HepG2 (cell line): ENCODE measurements around the gene GATAD2B. TPM values are rescaled to one million over a fixed set of nuclear protein-coding genes. Genes with fewer than 3 reads are reported as not detected.
A peak's percentile ranks its signal among the peaks of the same experiment; 100 is the strongest.

Experiments used
- CAMTA2 ChIP-seq: sonication (generic); formaldehyde crosslinking; IDR thresholded peaks from 2 replicates; pipeline ENCODE4 v1.4.0; 2020; ENCODE audit warnings: mild to moderate bottlenecking, missing genetic modification reagents, borderline replicate concordance
- IKZF4 ChIP-seq: sonication (generic); formaldehyde crosslinking; IDR thresholded peaks from 2 replicates; pipeline ENCODE4 v1.5.1; 2020; ENCODE audit warnings: borderline replicate concordance, mild to moderate bottlenecking, low read depth, missing genetic modification reagents; ENCODE audit errors: not compliant biosample characterization
- KDM5B ChIP-seq: sonication (generic); formaldehyde crosslinking; IDR thresholded peaks from 2 replicates; pipeline ENCODE4 v1.4.0; 2020; ENCODE audit warnings: missing genetic modification reagents, mild to moderate bottlenecking, borderline replicate concordance
- MAFK ChIP-seq, 2 experiments: IDR thresholded peaks in 1 of 2; conservative IDR thresholded peaks in 1 of 2; 2 replicates each; pipeline ENCODE4 v1.6.1; 2011; ENCODE audit warnings: improper control_type of control experiment in 2 of 2, low read length in 2 of 2
- NBN ChIP-seq: fragments of 450-650 bp; conservative IDR thresholded peaks from 2 replicates; pipeline ENCODE4 v1.6.1; 2017
- NR2F1 ChIP-seq, 2 experiments: fragments of 450-650 bp in 1 of 2; formaldehyde crosslinking in 1 of 2; IDR thresholded peaks; 2 replicates each; pipeline versions ENCODE4 v1.5.0 to v1.6.1; 2016 to 2020; ENCODE audit warnings: mild to moderate bottlenecking in 1 of 2, missing compliant biosample characterization in 1 of 2, missing genetic modification reagents in 1 of 2, moderate library complexity in 1 of 2
- PHF20 ChIP-seq: sonication (generic); formaldehyde crosslinking; IDR thresholded peaks from 2 replicates; pipeline ENCODE4 v1.5.0; 2020; ENCODE audit warnings: mild to moderate bottlenecking, missing genetic modification reagents
- PHF21A ChIP-seq: sonication (generic); formaldehyde crosslinking; IDR thresholded peaks from 2 replicates; pipeline ENCODE4 v1.5.0; 2020; ENCODE audit warnings: mild to moderate bottlenecking, missing genetic modification reagents
- RAD21 ChIP-seq: fragments of 450-650 bp; formaldehyde crosslinking; IDR thresholded peaks from 2 replicates; pipeline ENCODE4 v1.5.0; 2020; ENCODE audit warnings: mild to moderate bottlenecking
- RARA ChIP-seq: IDR thresholded peaks from 2 replicates; pipeline ENCODE4 v1.6.1; 2016; ENCODE audit warnings: missing genetic modification reagents, missing compliant biosample characterization
- SMAD9 ChIP-seq: sonication (generic); formaldehyde crosslinking; IDR thresholded peaks from 2 replicates; pipeline ENCODE4 v1.5.1; 2020; ENCODE audit warnings: mild to moderate bottlenecking, missing genetic modification reagents
- SNAPC2 ChIP-seq: sonication (generic); formaldehyde crosslinking; IDR thresholded peaks from 2 replicates; pipeline ENCODE4 v1.8.1; 2022; ENCODE audit warnings: mild to moderate bottlenecking, missing genetic modification reagents
- SSRP1 ChIP-seq: IDR thresholded peaks from 2 replicates; pipeline ENCODE4 v1.6.1; 2016; ENCODE audit warnings: control low read depth
- YEATS4 ChIP-seq: sonication (generic); formaldehyde crosslinking; IDR thresholded peaks from 2 replicates; pipeline ENCODE4 v1.4.0; 2020; ENCODE audit warnings: missing genetic modification reagents, borderline replicate concordance
- ZMYM4 ChIP-seq: sonication (generic); formaldehyde crosslinking; IDR thresholded peaks from 2 replicates; pipeline ENCODE4 v1.8.1; 2023; ENCODE audit warnings: mild to moderate bottlenecking, missing genetic modification reagents
- ZNF543 ChIP-seq: sonication (generic); formaldehyde crosslinking; IDR thresholded peaks from 2 replicates; pipeline ENCODE4 v1.4.0; 2020; ENCODE audit warnings: mild to moderate bottlenecking, missing genetic modification reagents
- ZNF564 ChIP-seq: sonication (generic); formaldehyde crosslinking; IDR thresholded peaks from 2 replicates; pipeline ENCODE4 v1.8.1; 2023; ENCODE audit warnings: mild to moderate bottlenecking, missing genetic modification reagents
- ZNF772 ChIP-seq: sonication (generic); formaldehyde crosslinking; IDR thresholded peaks from 2 replicates; pipeline ENCODE4 v1.5.0; 2020; ENCODE audit warnings: mild to moderate bottlenecking, missing genetic modification reagents
- polyA plus RNA-seq, 8 experiments: library from polyadenylated mRNA; depleted of rRNA in 3 of 8; stranded (reverse) in 7 of 8; unstranded in 1 of 8; fragments of >200 nt; fragmentation: Illumina TruSeq in 4 of 8; extraction: Trizol in 4 of 8; gene quantifications; 2 replicates each; pipeline versions ENCODE4 v1.2.1 to v1.2.3, GENCODE V29; 2011 to 2016; ENCODE audit warnings: low read depth in 4 of 8, missing spikeins in 1 of 8, mixed read lengths in 1 of 8; ENCODE audit not compliant: insufficient read depth in 1 of 8
- total RNA-seq, 5 experiments: library from RNA; depleted of rRNA; stranded (reverse); fragments of >200 nt; fragmentation: Illumina TruSeq; extraction: Trizol; gene quantifications; 2 replicates each; pipeline ENCODE4 v1.2.3, GENCODE V29; 2016; ENCODE audit warnings: low read depth in 1 of 5
- TF ChIP-seq, protein P1 (sequence below): sonication (generic); formaldehyde crosslinking; IDR thresholded peaks from 2 replicates; pipeline ENCODE4 v1.4.0; 2020; ENCODE audit warnings: missing genetic modification reagents
- TF ChIP-seq, protein P2 (sequence below): sonication (generic); formaldehyde crosslinking; IDR thresholded peaks from 2 replicates; pipeline ENCODE4 v1.5.0; 2020; ENCODE audit warnings: missing genetic modification reagents
- TF ChIP-seq, protein P3 (sequence below): sonication (generic); formaldehyde crosslinking; IDR thresholded peaks from 2 replicates; pipeline ENCODE4 v1.8.0; 2022; ENCODE audit warnings: low read depth, missing genetic modification reagents
- TF ChIP-seq, protein P4 (sequence below): sonication (generic); formaldehyde crosslinking; IDR thresholded peaks from 2 replicates; pipeline ENCODE4 v1.4.0; 2020; ENCODE audit warnings: missing genetic modification reagents, borderline replicate concordance

Gene GATAD2B
- total and polyA plus RNA-seq, 2 of the 13 experiments (the other 11 are each of a cell fraction or from before 2014, with no cell fraction given): 3.2 to 5.2 TPM

DNA sequence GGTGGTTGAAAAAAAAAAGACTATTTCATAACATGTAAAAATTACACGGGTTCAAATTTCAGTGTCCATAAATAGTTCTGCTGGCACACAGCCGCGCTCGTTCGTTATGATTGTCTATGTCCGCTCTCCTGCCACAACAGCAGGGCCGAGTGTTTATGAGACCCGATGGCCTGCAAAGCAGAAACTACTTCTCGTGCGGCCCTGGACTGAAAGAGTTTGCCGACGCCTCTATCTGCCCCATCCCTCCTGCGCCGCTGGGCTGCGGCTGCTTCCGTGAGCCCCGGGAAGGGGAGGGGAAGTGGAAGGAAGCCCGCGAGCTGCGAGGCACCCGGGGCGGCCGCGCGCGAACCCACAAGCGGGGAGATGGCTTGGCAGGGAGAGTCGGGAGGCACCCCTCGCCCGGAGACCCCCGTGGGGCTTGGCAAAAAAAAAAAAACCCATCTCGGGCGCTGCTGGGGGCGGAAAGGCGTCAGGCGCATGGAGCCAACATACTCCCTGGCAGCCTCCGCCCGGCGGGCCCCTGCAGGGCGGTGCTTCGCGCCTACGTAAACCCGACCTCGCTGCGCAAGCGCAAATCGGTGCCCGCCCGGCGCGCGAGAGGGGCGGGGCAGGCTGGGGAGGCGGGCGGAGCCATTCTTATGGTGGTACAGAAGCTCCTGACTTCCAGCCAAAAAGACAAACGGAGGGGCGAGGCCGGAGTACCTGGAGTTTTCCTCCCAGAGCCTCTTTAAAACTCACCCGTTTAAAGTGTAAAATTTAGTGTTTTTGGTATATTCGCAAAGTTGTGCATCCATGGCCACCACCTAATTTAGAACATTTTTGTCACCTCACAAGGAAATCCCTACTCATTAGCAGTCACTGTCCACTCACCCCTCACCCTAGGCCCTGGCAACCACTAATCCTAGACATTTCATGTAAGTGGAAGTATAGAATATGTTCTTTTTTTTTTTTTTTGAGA lies 139.3 kb downstream of the GATAD2B start (continued):
- TF ChIP-seq, protein P1, sequence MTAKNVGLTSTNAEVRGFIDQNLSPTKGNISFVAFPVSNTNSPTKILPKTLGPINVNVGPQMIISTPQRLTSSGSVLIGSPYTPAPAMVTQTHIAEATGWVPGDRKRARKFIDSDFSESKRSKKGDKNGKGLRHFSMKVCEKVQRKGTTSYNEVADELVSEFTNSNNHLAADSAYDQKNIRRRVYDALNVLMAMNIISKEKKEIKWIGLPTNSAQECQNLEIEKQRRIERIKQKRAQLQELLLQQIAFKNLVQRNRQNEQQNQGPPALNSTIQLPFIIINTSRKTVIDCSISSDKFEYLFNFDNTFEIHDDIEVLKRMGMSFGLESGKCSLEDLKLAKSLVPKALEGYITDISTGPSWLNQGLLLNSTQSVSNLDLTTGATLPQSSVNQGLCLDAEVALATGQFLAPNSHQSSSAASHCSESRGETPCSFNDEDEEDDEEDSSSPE (CRISPR knock-in tag): peak; percentile 78
- TF ChIP-seq CAMTA2 (CRISPR knock-in tag) (peak; percentile 93; the same call in 1 of the 2 replicates), RAD21 (CRISPR knock-in tag) (no peak), PHF21A (CRISPR knock-in tag) (no peak; the same call in 1 of the 2 replicates), NBN (no peak), YEATS4 (peak; percentile 77; the same call in 1 of the 2 replicates), ZNF564 (CRISPR knock-in tag) (peak; percentile 74; the same call in 1 of the 2 replicates), SNAPC2 (peak; percentile 89; the same call in 1 of the 2 replicates), SSRP1 (CRISPR knock-in tag) (no peak), PHF20 (peak; percentile 74; the same call in 1 of the 2 replicates), NR2F1 (CRISPR knock-in tag; IDR thresholded peaks at IDR 0.05) (no peak), KDM5B (peak; percentile 85; the same call in 1 of the 2 replicates), MAFK (conservative IDR thresholded peaks at IDR 0.05 in 1 of 2, IDR thresholded peaks at IDR 0.05 in 1 of 2; ENCODE audit: low read length in 2 of 2) (no peak), RARA (CRISPR knock-in tag) (no peak), ZNF772 (CRISPR knock-in tag) (peak; percentile 69; the same call in 1 of the 2 replicates), ZMYM4 (CRISPR knock-in tag) (peak; percentile 78), ZNF543 (peak; percentile 91), SMAD9 (0 out of 2 replicates have a peak, but pooled peaks have one; percentile 78), IKZF4 (CRISPR knock-in tag) (peak; percentile 86)
- TF ChIP-seq, protein P2, sequence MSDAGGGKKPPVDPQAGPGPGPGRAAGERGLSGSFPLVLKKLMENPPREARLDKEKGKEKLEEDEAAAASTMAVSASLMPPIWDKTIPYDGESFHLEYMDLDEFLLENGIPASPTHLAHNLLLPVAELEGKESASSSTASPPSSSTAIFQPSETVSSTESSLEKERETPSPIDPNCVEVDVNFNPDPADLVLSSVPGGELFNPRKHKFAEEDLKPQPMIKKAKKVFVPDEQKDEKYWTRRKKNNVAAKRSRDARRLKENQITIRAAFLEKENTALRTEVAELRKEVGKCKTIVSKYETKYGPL: no peak
- TF ChIP-seq, protein P3, sequence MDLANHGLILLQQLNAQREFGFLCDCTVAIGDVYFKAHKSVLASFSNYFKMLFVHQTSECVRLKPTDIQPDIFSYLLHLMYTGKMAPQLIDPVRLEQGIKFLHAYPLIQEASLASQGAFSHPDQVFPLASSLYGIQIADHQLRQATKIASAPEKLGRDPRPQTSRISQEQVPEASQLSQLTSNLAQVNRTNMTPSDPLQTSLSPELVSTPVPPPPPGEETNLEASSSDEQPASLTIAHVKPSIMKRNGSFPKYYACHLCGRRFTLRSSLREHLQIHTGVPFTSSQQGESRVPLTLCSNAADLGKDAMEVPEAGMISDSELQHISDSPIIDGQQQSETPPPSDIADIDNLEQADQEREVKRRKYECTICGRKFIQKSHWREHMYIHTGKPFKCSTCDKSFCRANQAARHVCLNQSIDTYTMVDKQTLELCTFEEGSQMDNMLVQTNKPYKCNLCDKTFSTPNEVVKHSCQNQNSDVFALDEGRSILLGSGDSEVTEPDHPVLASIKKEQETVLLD (CRISPR knock-in tag): 0 out of 2 replicates have a peak, but pooled peaks have one; percentile 44
- TF ChIP-seq, protein P4, sequence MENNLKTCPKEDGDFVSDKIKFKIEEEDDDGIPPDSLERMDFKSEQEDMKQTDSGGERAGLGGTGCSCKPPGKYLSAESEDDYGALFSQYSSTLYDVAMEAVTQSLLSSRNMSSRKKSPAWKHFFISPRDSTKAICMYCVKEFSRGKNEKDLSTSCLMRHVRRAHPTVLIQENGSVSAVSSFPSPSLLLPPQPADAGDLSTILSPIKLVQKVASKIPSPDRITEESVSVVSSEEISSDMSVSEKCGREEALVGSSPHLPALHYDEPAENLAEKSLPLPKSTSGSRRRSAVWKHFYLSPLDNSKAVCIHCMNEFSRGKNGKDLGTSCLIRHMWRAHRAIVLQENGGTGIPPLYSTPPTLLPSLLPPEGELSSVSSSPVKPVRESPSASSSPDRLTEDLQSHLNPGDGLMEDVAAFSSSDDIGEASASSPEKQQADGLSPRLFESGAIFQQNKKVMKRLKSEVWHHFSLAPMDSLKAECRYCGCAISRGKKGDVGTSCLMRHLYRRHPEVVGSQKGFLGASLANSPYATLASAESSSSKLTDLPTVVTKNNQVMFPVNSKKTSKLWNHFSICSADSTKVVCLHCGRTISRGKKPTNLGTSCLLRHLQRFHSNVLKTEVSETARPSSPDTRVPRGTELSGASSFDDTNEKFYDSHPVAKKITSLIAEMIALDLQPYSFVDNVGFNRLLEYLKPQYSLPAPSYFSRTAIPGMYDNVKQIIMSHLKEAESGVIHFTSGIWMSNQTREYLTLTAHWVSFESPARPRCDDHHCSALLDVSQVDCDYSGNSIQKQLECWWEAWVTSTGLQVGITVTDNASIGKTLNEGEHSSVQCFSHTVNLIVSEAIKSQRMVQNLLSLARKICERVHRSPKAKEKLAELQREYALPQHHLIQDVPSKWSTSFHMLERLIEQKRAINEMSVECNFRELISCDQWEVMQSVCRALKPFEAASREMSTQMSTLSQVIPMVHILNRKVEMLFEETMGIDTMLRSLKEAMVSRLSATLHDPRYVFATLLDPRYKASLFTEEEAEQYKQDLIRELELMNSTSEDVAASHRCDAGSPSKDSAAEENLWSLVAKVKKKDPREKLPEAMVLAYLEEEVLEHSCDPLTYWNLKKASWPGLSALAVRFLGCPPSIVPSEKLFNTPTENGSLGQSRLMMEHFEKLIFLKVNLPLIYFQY (CRISPR knock-in tag): no peak
